ENCODE measurements around the gene DNASE2.
"Not testable (repeated sequence)": the region's sequence is repeated elsewhere in the genome, so short reads cannot be mapped to it uniquely, and the experiment has no call there.

DNASE2 gene

DNA sequence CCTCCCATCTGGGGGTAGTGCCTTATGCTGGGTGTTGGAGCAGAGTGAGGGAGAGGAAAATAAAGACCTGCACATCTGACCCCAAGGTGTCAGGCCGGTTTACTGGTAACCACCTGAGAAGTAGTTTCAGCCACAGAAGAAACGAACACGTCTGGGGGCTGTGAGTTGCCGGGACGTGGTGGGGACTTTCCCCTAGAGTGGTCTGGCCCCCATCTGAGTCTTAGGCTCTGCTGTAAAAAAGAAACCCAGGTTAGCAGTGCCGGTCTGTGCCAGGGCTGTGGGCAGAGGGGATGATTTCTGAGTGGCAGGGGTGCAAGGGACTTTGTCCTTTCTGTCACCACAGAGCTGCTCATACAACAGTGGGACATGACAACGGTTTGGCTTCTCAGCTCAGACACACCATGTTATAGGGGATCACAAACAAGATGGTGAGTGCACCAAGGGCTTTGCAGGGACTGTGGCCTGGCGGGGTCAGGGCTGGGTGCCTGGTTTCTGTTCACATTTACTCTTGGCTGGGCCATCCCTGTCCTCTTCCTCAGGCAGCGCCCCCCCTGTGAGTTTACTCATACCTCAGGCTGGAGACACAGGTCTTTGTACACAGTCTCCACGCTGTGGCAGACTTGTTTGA, 18.8 kb upstream of the DNASE2 start:
- H3K27me3 Mint-ChIP-seq (ENCODE audit: low read depth, poor library complexity), result peaks cover 3% of the 10 kb centered on the region
- no peaks in the 10 kb centered on the region for H3K4me1 Mint-ChIP-seq
- TF ChIP-seq, protein P1, sequence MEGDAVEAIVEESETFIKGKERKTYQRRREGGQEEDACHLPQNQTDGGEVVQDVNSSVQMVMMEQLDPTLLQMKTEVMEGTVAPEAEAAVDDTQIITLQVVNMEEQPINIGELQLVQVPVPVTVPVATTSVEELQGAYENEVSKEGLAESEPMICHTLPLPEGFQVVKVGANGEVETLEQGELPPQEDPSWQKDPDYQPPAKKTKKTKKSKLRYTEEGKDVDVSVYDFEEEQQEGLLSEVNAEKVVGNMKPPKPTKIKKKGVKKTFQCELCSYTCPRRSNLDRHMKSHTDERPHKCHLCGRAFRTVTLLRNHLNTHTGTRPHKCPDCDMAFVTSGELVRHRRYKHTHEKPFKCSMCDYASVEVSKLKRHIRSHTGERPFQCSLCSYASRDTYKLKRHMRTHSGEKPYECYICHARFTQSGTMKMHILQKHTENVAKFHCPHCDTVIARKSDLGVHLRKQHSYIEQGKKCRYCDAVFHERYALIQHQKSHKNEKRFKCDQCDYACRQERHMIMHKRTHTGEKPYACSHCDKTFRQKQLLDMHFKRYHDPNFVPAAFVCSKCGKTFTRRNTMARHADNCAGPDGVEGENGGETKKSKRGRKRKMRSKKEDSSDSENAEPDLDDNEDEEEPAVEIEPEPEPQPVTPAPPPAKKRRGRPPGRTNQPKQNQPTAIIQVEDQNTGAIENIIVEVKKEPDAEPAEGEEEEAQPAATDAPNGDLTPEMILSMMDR (IDR thresholded peaks at IDR 0.05), result no peak
- no peak for DNase-seq
- no peak overlapping the region for H3K4me3 Mint-ChIP-seq
- peaks cover 2% of the 10 kb centered on the region for H3K36me3 Mint-ChIP-seq (ENCODE audit: low read depth)
- H3K9me3 Mint-ChIP-seq, result no peaks in the 10 kb centered on the region
- peak overlapping the region; percentile 51 for H3K27ac Mint-ChIP-seq

DNA sequence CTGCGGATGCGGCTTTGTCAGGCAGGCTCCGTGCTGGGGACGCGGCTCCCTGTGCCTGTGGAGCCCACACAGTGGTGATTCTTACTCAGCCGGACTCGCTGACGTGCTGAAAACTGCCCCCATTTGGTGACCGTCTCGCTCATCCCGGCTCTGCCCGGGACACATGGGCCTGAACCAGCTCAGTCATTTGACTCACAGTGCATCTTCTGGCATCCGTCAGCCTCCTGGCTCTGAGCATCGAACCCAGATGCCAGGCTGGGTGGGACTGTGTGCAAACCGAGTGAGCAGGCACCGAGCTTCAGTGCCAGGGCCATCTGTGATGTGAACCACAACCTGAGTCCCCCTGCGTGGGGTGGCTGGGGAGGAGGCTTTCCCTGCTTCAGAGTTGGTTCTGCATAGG, 15.2 kb upstream of the DNASE2 start:
- H3K36me3 Mint-ChIP-seq (ENCODE audit: low read depth), result peaks cover 13% of the 10 kb centered on the region
- TF ChIP-seq, protein P1 (IDR thresholded peaks at IDR 0.05), result no peak
- H3K27me3 Mint-ChIP-seq (ENCODE audit: low read depth, poor library complexity), result no peaks in the 10 kb centered on the region
- H3K4me3 Mint-ChIP-seq, result no peak overlapping the region
- peaks cover 9% of the 10 kb centered on the region for H3K4me1 Mint-ChIP-seq
- no peaks in the 10 kb centered on the region for H3K9me3 Mint-ChIP-seq
- H3K27ac Mint-ChIP-seq, result no peak overlapping the region
- DNase-seq, result no peak

DNA sequence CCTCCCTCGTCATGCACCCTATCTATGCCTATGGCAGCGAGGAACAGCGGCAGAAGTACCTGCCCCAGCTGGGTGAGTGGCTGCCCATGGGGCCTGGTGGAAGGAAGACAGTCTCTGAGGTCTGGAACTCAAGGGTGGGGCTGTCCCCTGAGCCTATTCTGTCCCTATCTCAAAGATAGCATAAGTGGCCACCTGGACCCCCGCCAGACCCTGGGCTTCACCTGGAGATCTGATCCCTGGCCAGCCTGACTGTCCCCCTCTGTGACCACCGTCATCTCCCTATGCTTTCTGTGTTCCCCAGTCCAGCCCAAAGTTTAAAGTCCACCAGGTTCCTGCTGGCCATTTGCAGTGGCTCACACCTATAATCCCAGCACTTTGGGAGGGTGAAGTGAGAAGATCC, 12.3 kb upstream of the DNASE2 start:
- DNase-seq, result no peak
- peak overlapping the region; percentile 69 for H3K4me3 Mint-ChIP-seq
- TF ChIP-seq, protein P1 (IDR thresholded peaks at IDR 0.05), result no peak
- peaks cover 26% of the 10 kb centered on the region for H3K4me1 Mint-ChIP-seq
- H3K9me3 Mint-ChIP-seq, result no peaks in the 10 kb centered on the region
- peaks cover 11% of the 10 kb centered on the region for H3K27me3 Mint-ChIP-seq (ENCODE audit: low read depth, poor library complexity)
- peaks cover 13% of the 10 kb centered on the region for H3K36me3 Mint-ChIP-seq (ENCODE audit: low read depth)
- no peak overlapping the region for H3K27ac Mint-ChIP-seq

DNA sequence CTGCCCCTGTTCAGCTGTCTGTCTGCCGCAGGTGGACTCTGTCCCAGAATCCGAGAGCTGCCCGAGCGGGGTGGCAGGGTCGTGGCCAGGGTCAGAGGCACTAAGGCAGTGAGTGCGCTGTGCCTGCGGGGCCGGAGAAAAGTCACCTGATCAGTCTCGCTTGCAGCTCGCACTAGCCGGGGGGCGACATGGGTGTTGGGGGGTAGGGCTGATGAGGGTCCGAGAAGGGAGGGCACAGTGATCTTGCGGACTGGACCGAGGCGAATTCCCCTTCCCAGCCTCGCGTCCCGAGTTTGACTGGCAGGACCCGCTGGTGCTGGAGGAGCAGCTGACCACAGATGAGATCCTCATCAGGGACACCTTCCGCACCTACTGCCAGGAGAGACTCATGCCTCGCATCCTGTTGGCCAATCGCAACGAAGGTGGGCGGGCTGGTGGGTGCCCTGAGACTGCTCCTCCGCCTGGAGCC, 10.3 kb upstream of the DNASE2 start:
- Mint-ChIP-seq H3K4me1 (peaks cover 28% of the 10 kb centered on the region), H3K36me3 (ENCODE audit: low read depth) (peaks cover 13% of the 10 kb centered on the region), H3K4me3 (peak overlapping the region; percentile 99), H3K9me3 (peaks cover 2% of the 10 kb centered on the region), H3K27ac (peak overlapping the region; percentile 95), H3K27me3 (ENCODE audit: low read depth, poor library complexity) (peaks cover 31% of the 10 kb centered on the region)
- TF ChIP-seq, protein P1 (IDR thresholded peaks at IDR 0.05), result no peak
- DNase-seq, result peak; percentile 48

DNA sequence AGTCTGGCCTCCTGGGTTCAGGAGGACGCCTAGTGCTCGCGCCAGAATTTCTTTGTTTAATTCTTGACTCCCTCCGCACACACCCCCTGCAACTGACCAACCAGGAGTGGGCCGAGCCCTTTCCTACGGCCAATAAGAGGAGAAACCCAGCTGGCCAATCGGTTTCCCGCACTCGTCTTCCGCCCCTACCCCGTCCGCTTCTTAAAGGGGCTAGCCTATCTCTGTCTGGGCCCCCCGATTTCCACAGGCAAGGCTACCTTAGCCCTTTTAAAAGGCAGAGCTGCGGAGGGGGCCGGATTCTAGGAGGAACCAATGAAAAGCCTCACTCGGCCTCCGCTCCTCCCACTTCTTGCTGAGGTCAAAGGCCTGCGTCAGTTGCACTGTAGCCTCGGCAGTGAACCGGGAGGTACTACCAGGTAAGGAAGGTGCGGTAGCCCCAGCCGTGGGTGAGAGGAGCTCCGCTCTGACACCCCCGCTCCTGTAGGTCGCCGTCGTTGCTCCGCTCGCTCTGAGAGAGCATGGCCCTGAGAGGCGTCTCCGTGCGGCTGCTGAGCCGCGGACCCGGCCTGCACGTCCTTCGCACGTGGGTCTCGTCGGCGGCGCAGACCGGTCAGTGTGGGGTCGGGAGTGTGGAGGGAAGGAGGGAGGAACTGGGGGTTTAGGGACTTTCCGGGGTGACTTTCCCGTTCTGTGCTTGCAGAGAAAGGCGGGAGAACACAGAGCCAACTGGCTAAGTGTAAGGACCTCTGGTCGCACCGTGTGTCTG, 9.7 kb upstream of the DNASE2 start, which contains the start of gene GCDH:
GCDH (plus strand) TSS at position 374 of the 766 bp plus-strand sequence; CDS start at position 519, 145 bp downstream.
- H3K27me3 Mint-ChIP-seq (ENCODE audit: low read depth, poor library complexity), result peaks cover 37% of the 10 kb centered on the region
- H3K27ac Mint-ChIP-seq, result peak within 1 kb of the TSS; percentile 99
- peaks cover 13% of the 10 kb centered on the region for H3K36me3 Mint-ChIP-seq (ENCODE audit: low read depth)
- TF ChIP-seq, protein P1 (IDR thresholded peaks at IDR 0.05), result no peak
- peak; percentile 91 for DNase-seq
- peaks cover 32% of the 10 kb centered on the region for H3K4me1 Mint-ChIP-seq
- H3K9me3 Mint-ChIP-seq, result peaks cover 3% of the 10 kb centered on the region
- H3K4me3 Mint-ChIP-seq, result peak within 1 kb of the TSS; percentile 99

DNA sequence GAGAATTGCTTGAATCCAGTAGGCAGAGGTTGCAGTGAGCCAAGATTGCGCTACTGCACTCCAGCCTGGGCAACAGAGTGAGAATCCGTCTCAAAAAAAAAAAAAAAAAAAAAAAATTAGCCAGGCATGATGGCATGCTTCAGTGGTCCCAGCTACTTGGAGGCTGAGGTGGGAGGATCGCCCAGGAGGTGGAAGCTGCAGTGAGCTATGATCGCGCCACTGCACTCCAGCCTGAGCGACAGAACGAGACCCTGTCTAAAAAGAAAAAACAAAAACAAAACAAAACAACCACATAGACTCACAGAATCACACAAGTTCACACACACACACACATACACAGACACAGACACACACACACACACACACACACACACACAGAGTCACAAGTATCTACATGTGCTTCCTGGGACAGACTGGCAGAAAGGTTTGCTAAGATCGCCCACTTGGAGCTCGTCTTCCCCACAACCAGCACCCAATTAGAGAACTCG, 9.1 kb upstream of the DNASE2 start:
- peaks cover 13% of the 10 kb centered on the region for H3K36me3 Mint-ChIP-seq (ENCODE audit: low read depth)
- peak overlapping the region; percentile 99 for H3K27ac Mint-ChIP-seq
- peak overlapping the region; percentile 99 for H3K4me3 Mint-ChIP-seq
- peaks cover 41% of the 10 kb centered on the region for H3K27me3 Mint-ChIP-seq (ENCODE audit: low read depth, poor library complexity)
- peaks cover 32% of the 10 kb centered on the region for H3K4me1 Mint-ChIP-seq
- DNase-seq, H3K9me3 Mint-ChIP-seq: not testable (repeated sequence)
